HEK293 (cell line): ENCODE data around the gene VPS37C.

Experiments used
- MEIS1 ChIP-seq: sonication (generic); formaldehyde crosslinking; IDR thresholded peaks from 2 replicates; pipeline ENCODE4 v1.8.1; 2022; ENCODE audit warnings: missing genetic modification reagents, mild to moderate bottlenecking, borderline replicate concordance
- ZBTB17 ChIP-seq: fragments of 450-650 bp; formaldehyde crosslinking; IDR thresholded peaks from 2 replicates; pipeline ENCODE4 v1.5.1; 2016; ENCODE audit warnings: missing biosample characterization, missing genetic modification characterization
- ZNF138 ChIP-seq: fragments of 450-650 bp; formaldehyde crosslinking; IDR thresholded peaks from 2 replicates; pipeline ENCODE4 v1.5.1; 2016; ENCODE audit warnings: missing biosample characterization, missing genetic modification characterization, borderline replicate concordance
- ZNF624 ChIP-seq: fragments of 450-650 bp; formaldehyde crosslinking; IDR thresholded peaks from 2 replicates; pipeline ENCODE4 v1.5.1; 2017; ENCODE audit warnings: missing biosample characterization, missing genetic modification characterization
- ZNF785 ChIP-seq: fragments of 450-650 bp; formaldehyde crosslinking; IDR thresholded peaks from 2 replicates; pipeline ENCODE4 v1.5.1; 2016; ENCODE audit warnings: missing biosample characterization, missing genetic modification characterization
- TF ChIP-seq, protein P1 (sequence below): fragments of 450-650 bp; formaldehyde crosslinking; IDR thresholded peaks from 2 replicates; pipeline ENCODE4 v1.5.1; 2016; ENCODE audit warnings: missing biosample characterization, missing genetic modification characterization
- TF ChIP-seq, protein P2 (sequence below): fragments of 450-650 bp; formaldehyde crosslinking; IDR thresholded peaks from 2 replicates; pipeline ENCODE4 v1.5.1; 2016; ENCODE audit warnings: missing biosample characterization, missing genetic modification characterization
- TF ChIP-seq, protein P3 (sequence below): fragments of 450-650 bp; formaldehyde crosslinking; IDR thresholded peaks from 2 replicates; pipeline ENCODE4 v1.5.1; 2016; ENCODE audit warnings: missing biosample characterization, missing genetic modification characterization

DNA sequence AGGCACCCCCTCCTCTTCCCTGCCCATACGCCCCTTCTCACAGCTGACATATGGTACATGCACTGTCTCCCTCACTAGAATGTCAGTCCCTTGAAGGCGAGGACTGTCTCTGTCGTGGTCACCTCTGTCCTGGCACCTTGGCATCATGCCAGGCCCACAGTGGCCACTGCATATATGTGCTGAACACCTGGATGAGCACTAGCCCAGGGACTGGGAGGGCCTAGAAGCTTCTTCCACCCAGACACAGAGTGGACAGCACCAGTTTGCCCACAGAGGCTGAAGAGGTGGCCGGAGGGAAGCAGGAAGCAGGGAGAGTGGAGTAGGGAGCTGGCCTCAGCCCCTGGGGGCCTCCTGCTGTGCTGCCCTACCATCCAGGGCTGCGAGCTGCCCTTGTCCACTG, 28.6 kb downstream of the VPS37C start:
- TF ChIP-seq, protein P1, sequence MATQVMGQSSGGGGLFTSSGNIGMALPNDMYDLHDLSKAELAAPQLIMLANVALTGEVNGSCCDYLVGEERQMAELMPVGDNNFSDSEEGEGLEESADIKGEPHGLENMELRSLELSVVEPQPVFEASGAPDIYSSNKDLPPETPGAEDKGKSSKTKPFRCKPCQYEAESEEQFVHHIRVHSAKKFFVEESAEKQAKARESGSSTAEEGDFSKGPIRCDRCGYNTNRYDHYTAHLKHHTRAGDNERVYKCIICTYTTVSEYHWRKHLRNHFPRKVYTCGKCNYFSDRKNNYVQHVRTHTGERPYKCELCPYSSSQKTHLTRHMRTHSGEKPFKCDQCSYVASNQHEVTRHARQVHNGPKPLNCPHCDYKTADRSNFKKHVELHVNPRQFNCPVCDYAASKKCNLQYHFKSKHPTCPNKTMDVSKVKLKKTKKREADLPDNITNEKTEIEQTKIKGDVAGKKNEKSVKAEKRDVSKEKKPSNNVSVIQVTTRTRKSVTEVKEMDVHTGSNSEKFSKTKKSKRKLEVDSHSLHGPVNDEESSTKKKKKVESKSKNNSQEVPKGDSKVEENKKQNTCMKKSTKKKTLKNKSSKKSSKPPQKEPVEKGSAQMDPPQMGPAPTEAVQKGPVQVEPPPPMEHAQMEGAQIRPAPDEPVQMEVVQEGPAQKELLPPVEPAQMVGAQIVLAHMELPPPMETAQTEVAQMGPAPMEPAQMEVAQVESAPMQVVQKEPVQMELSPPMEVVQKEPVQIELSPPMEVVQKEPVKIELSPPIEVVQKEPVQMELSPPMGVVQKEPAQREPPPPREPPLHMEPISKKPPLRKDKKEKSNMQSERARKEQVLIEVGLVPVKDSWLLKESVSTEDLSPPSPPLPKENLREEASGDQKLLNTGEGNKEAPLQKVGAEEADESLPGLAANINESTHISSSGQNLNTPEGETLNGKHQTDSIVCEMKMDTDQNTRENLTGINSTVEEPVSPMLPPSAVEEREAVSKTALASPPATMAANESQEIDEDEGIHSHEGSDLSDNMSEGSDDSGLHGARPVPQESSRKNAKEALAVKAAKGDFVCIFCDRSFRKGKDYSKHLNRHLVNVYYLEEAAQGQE (tag by site-specific recombination) = no peak
- TF ChIP-seq ZNF138 (tag by site-specific recombination) (no peak), ZNF624 (tag by site-specific recombination) (no peak), ZBTB17 (tag by site-specific recombination) (no peak), ZNF785 (tag by site-specific recombination) (no peak), MEIS1 (CRISPR knock-in tag) (no peak)
- TF ChIP-seq, protein P2, sequence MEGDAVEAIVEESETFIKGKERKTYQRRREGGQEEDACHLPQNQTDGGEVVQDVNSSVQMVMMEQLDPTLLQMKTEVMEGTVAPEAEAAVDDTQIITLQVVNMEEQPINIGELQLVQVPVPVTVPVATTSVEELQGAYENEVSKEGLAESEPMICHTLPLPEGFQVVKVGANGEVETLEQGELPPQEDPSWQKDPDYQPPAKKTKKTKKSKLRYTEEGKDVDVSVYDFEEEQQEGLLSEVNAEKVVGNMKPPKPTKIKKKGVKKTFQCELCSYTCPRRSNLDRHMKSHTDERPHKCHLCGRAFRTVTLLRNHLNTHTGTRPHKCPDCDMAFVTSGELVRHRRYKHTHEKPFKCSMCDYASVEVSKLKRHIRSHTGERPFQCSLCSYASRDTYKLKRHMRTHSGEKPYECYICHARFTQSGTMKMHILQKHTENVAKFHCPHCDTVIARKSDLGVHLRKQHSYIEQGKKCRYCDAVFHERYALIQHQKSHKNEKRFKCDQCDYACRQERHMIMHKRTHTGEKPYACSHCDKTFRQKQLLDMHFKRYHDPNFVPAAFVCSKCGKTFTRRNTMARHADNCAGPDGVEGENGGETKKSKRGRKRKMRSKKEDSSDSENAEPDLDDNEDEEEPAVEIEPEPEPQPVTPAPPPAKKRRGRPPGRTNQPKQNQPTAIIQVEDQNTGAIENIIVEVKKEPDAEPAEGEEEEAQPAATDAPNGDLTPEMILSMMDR (tag by site-specific recombination) = no peak
- TF ChIP-seq, protein P3, sequence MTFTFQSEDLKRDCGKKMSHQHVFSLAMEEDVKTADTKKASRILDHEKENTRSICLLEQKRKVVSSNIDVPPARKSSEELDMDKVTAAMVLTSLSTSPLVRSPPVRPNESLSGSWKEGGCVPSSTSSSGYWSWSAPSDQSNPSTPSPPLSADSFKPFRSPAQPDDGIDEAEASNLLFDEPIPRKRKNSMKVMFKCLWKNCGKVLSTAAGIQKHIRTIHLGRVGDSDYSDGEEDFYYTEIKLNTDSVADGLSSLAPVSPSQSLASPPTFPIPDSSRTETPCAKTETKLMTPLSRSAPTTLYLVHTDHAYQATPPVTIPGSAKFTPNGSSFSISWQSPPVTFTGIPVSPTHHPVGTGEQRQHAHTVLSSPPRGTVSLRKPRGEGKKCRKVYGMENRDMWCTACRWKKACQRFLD (tag by site-specific recombination) = no peak
